Measurements from ENCODE around the gene DLK2.
"Not testable (repeated sequence)": the region's sequence is repeated elsewhere in the genome, so short reads cannot be mapped to it uniquely, and the experiment has no call there.

Gene DLK2

DNA sequence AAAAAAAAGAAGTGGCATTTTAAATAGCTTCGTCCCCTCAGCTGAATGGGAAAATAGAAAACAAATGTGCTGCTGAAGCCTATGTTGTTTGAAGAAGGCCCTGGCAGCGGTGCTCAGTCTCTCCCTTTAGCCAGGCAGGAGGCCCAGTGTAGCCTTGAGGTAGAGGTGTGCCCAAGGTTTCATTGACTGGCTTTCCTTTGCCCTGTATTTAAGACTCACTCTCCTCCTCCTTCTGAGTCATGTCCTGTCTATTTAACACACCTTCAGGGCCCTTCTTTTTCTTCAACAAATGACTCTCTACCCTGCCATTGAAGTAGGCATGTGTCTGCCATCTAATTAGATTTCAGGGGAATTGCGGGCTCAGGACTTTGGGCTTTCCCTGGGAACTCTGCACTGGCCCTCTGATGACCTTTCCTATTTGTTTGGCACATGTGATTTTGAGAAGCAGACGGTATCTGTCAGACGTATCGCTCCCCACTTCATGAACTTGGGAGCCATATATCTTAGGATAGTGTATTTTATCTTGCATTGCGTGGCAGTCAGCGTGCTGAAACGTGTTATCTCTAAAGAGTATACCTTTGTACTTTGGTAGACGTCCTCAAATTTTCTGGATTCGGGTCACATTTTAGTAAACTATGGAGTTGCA, 26.4 kb upstream of the DLK2 start:
- no peak for DNase-seq

DNA sequence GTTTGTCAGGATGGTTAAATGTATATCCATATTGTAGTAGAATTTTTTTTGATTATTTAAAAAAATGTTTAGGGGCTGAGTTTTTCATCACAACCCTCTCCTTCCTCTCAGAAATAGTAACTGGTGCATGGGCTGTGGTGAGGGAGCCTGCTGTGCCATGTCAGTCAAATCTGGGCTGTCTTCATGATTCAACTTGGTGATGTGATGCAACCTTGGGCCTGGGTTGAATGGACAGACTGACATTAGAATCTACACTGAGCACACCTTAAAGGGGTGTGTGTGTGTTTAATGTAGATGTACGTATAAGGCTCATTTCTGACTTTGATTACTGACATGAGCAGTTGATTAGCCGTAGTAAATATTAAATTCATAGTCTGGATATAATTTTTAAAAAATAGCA, 25.7 kb upstream of the DLK2 start:
- DNase-seq: no peak

DNA sequence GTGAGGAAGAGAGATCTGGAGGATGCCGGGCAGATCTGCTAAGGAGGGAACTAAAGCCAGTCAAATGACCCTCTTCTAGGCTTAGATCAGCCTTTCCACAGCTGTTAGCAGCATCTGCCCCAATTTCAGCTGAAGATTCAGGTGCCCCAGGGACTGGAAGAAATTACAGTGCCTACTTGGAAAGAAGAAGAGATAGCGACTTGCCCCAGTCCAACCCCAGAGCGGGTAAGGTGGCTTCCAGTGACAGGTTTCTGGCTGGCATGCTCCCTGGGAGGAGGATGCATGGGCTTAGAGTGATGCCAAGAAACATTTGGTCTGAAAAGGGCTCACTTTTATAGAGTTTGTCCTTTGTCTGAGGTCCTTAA, 22.6 kb upstream of the DLK2 start:
- no peak for DNase-seq

DNA sequence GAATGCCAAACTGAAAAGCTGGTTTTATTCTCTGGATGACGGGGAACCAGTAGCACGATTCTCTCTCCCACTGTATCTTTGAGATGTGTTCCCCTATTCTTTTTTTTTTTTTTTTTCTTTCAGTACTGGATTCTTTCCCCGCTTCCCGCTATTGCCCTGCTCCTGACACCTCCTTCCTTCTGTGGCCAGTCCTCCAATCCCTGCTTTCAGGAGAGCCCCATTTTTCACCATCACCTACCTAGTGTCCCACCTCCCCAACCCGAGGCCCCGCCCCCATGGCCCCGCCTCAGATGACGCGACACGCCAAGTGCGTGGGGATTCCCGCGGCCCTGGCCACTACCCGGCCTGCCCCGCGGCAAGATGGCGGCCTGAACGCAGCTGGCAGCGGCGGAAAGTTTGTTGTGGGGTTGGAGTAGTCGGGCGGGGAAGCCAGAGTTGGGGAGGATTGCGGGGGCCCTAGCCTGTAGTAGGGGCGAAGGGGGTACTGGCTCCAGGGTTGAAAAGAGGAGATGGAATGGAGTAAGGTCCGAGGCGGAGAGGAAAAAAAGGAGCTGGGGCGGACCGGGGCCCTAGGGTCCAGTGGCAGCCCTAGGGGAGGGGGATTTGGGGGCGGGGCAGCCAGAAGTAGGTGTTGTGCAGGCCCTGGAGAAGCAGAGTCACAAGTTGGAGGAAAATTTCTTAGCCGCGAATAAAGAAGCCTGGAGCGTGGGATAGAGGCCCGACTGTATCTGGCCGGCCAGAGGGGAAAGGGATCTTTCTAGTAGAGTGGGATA, 22.1 kb upstream of the DLK2 start, which contains the start of gene TJAP1:
Gene TJAP1, plus strand, starts transcription at position 336 of the 773 bp plus-strand sequence. CDS start 21,432 bp downstream, outside the sequence.
- DNase-seq: peak; percentile 59

DNA sequence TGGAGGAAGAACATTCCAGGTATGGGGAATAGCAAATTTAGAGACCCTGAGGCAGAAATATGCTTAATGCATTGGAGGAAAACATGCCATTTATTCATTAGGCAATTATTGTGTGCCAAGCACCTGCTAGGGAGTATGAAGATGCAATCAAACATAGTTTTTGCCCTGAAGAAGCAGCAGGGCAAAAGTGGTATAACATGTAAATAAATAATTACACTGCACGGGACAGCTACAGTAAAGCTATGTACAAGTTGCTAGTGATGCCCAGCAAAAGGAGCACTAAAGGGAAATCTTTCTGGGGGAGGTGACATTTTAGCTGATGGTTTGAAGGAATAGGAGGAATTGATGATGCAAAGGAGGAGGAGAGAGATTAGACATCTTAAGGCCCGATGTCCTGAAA, 21.4 kb upstream of the DLK2 start:
- no peak for DNase-seq

DNA sequence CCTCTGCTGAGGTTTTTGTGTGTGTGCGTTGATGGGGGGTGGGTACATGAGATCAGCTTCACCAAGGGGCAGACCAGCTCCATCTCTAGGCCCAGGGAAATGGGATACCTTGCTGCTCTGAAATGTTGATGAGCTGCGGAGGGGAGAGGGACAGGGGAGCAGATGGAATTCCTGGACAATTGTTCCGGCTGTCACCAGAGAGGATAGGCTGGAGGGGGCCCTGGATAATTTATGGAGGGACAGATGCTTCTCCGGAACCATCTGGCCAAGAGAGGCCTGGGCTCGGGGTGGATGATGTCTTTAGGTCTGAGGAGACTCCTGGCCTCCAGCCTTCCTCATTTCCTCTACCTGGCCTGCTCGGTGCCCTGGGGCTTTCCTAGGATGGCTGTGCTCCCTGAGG, 20.2 kb upstream of the DLK2 start:
- DNase-seq: no peak

DNA sequence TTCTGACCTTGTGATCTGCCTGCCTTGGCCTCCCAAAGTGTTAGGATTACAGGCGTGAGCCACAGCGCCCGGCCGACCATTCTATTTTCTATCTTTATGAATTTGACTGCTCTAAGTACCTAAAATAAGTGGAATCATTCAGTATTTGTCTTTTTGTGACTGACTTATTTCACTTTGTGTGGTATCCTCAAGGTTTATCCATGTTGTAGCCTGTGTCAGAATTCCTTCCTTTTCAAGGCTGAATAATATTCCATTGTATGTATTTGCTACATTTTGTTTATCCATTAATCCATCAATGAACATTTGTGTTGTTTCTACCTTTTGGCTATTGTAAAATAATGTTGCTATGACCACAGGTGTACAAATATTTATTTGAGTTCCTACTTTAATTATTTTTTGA, 17.2 kb upstream of the DLK2 start:
- DNase-seq: no peak

DNA sequence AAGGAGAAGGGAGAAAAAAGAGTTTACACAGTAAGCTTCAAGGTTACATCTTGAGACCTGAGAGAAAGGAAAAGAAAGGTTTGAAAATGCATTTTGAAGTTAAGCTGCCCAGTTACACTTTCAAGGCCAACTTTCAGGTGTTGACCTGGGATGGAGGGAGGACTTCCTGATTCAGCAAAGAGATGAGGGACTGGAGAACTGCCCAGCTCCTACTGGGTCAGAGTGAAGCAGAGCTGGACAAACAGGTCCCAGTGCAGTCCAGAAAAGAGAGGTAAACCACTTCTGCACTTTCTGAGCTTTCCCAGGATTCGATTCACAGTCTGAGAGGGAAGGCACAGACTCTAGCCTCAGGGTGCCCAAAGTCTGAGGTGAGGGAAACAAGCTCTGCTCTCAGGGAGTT, 16.1 kb upstream of the DLK2 start:
- no peak for DNase-seq

DNA sequence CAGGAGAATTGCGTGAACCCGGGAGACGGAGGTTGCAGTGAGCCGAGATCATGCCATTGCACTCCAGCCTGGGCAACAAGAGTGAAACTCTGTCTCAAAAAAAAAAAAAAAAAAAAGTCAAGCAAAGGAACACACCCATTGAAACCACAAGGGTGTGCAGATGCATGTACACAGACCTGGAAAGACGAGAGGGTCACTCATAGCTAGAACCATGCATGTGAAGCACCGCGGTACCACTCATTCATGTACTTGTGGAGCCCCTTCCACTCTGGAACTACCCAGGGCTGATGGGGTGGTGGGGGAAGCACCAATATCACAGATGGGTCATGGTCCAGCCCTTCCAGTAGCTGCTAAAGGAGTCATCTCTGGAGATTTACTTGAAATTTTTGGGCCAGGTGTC, 14.6 kb upstream of the DLK2 start:
- no peak for DNase-seq

DNA sequence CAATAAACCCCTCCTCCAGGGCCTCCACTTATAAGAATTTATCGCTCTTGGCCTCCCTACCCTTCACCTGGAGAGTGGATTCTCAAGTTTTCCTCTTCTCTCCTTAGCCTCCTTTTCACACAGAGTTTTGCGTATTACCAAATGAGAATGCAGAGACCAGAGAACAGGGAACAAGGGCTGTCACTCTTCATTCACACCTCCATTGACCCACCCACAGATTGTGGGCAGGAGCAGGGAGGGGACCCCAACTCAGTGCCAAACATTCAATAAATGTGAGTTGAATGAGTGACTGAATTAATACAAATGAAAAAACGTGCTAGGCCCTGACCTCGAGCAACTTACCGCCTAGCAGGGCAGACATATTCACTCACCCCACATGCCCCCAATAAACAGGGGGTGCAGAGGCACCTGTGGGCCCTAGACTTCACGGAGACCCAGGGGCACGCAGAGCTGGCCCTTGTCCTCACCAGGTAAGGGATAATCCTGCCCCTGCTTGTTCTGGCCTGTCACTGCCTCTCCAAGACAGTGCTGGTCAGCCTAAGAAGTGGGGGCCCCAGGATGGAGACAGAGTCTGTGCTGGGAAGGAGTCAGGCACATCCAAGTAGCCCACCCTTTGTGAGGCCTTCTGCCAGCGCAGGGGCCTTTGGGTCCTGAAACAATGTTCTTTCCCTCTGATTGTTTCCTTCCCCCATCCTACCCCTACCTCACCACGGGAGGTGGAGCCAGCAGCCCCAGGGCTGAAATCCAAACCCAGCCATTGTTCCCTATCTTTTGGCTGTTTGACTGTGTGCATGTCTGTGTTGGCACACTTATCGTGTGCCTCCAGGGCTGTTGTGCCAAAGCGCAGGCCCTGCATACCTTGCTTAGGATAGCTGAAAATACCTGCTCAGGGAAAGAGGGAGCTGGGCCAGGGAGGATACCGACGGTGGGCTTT, 13.7 kb upstream of the DLK2 start:
- no peak for DNase-seq

DNA sequence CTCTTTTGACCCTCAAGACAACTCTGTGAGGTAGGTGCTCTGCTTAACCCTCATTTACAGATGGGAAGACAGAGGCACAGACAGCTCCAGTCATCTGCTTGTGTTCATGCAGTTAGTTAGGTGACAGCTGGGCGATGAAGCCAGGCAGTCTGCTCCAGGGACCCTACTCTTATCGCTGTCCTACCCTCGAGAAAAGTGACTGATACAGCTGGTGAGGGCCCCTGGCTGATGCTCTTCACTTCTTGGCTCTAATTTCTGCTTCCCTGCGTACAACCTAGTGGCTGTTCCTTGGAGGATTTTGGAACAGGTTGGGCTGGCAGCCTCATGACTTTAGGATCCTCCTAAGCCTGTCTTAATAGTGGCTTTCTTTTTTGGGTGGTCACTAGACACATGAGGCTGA, 12.9 kb upstream of the DLK2 start:
- DNase-seq: no peak

DNA sequence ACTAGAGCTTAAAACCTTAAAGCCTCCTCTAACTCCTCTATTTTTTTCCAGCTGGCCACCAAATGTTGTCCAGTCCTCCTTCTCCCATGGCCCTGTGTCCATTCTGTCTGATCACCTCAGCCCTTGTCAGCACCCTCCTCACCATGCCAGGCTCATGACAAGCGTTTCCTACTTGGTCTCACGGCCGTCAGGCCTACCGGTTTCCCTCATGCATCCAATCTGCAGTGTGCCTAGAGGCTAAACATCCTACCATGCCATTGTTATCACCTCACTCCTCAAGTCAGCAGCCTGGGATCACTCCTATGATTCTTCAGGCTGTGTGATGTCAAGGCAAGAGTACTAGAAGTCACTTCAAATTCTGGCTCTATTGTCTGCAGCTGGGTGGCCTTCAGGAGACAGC, 12.4 kb upstream of the DLK2 start:
- DNase-seq: no peak

DNA sequence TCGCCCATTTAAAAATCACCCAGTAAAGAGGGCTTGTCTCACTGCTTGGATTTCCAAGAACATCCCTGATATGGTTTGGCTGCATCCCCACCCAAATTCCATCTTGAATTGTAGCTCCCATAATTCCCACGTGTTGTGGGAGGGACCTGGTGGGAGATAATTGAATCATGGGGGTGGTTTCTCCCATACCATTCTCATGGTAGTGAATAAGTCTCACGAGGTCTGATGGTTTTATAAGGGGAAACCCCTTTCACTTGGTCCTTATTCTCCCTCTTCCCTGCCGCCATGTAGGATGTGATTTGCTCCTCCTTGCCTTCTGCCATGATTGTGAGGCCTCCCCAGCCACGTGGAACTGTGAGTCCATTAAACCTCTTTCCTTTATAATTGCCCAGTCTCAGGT, 11.9 kb upstream of the DLK2 start:
- not testable (repeated sequence) for DNase-seq

DNA sequence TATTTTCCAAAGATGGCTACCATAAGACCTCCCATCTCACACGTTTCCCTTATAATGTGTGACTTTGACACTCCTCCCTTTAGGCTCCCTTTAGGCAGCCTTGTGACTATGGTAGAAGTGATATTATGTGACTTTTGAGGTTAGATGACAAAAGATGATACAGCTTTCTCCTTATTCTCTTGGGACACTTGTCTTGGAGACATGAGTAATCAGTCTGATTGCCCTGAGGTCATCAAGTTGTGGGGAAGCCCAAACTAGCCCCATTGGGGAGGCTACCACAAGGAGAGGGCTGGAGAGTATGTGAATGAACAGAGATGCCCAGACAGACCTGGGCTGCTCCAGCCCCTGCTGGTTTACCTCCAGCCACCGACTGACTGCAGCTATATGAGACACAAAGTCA, 10.6 kb upstream of the DLK2 start:
- no peak for DNase-seq

DNA sequence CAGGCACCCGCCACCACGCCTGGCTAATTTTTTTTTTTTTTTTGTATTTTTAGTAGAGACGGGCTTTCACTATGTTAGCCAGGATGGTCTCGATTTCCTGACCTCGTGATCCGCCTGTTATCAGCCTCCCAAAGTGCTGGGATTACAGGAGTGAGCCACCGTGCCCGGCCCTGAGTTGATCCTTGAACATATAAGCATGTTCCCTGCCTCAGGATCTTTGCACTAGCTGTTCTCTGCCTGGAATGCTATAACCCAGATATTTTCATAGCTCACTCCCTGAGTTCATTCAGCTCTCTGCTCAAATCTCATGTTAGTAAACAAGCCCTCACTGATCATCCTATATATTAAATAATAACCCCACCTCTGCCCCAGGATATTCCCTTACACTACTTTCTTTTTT, 9.0 kb upstream of the DLK2 start:
- no peak for DNase-seq

DNA sequence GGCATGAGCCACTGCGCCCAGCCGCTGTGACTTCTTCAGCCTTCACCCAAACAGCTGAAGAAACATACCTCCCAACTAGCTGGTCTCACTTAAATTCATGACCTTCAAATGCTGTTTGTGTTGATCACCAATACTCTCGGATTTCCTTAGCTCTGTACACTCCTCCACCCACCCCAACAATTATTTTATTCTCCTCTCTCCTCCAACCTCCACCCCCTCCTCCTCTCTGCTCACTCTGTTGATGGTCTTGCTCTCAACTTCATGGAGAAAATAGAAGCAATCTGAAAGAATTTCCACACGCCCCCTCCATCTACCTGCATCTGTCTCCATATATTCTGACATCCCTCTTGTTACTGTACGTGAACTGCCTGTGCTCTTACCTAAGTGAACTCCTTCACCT, 6.6 kb upstream of the DLK2 start:
- DNase-seq: no peak

DNA sequence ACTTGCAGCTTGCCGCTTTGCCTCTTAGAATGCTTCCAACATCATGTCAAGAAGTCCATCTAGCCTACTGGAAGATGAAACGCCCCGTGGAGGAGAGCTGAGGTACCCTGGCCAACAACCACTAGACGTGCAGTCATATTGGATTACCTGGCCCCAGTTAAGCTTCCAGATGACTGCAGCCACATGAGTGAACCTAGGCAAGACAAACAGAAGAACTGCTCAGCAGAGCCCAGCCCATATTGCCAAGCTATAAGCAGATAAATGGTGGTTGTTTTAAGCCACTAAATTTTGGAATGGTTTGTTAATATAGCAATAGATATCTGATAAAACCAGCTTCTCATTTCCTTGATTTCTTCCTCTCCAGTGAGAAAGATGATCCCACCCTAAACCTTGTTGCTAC, 4.7 kb upstream of the DLK2 start:
- DNase-seq: no peak

DNA sequence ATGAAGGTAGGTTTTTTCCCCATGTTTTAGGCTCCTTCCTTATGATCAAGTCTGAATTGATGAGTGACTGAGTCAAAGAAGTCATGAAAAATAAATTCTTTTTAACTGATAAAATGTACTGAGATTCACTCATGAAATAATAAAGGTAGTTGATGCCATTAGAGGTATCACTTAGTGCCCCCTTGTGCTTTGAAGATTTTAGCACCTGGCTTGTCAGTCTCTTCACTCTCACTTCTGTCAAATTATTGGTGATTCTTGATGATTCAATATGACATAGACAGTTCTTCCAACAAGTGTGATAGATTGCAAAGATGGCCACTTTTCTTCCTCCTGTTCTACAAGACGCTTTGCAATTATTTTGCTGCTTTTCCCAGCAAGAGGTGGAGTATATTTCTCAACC, 4.2 kb upstream of the DLK2 start:
- DNase-seq: no peak

DNA sequence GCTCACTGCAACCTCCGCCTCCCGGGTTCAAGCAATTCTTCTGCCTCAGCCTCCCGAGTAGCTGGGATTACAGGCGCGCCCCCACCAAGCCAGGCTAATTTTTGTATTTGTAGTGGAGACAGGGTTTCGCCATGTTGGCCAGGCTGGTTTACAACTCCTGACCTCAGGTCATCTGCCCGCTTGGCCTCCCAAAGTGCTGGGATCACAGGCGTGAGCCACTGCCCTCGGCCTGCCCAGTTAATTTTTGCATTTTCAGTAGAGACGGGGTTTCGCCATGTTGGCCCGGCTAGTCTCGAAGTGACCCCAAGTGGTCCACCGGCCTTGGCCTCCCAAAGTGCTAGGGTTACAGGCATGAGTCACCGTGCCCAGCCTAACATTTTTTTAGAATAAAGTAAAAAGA, 2.8 kb upstream of the DLK2 start:
- DNase-seq: not testable (repeated sequence)

DNA sequence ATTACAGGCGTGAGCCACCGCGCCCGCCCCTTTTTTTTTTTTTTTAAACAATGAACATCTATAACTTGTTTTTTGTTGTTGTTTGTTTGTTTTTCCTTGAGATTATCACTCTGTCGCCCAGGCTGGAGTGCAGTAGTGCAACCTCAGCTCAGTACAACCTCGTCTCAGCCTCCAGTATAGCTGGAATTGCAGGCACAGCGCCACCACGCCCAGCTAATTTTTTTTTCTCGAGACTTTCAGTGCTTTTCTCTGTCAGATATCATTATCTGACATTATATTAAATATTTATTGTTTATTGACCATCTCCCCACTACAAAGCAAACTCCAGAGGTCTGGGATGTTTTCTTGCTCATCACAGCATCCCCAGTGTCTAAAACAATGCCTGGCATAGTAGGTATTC, 2.3 kb upstream of the DLK2 start:
- no peak for DNase-seq

DNA sequence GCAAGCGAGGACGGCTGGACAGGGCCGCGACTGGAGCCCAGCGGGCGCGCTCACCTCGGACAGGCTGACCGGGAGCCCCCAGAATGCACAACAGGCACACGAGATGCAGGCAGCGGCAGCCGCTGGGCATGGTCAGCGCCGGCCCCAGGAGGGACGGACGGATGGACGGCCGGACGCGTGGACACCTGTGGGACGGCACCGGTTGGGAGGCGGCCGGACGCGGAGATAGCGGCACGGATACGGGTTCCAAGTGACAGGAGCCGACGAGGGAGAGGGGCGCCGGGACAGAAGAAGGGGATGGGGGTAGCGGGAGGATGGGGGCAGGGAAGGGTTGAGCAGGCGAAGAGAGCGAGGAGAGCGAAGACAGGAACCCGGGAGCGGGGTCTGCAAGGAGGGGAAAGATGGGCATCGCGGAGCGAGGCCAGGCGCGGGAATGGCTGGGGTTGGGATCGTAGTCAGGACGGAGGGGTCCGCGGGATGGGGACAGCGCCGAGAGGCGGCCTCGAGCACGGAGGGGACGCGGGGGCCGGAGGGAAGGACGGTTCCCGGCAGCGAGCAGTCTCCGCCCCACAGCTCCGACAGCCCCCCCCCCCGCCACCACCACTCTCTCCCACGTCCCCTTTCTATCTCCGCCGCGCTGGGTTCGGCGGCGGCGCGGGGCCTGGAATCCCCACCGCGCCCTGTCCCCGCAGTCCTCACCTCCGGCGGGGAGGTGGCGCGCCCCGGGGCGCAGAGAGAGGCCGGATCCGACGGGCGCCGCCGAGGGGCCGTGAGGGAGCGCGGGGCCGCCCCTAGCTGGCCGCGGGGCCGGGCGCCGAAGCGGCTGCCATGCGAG, 435 bp downstream of the DLK2 start:
- DNase-seq: peak; percentile 82

DNA sequence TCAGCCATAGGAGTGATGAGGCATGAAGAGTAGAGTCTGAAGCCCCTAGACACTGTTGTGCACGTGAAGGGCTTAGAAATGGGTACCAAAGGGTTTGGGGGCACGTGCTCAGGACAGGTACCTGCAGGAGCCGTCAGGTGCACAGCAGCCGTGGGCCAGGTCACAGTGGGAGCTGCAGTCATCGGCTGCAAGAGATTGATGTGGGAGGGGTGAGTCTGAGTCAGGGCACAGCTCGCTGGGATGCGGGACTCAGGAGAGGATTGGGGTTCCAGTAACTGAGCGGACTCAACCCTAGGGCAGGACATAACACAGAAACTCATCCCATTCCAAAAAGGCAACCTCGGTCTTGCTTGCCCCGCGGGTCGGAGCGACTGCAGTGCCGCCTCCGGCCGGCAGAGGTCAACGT, 1.1 kb downstream of the DLK2 start:
- no peak for DNase-seq
